ENCODE results near the gene PKP3. TPM values are rescaled to one million over a fixed set of nuclear protein-coding genes. Genes with fewer than 3 reads are reported as not detected.

PKP3 gene
- polyA plus RNA-seq, 1 donor (not counting 4 experiments of a cell fraction or from before 2014, with no cell fraction given), result 125 TPM

DNA sequence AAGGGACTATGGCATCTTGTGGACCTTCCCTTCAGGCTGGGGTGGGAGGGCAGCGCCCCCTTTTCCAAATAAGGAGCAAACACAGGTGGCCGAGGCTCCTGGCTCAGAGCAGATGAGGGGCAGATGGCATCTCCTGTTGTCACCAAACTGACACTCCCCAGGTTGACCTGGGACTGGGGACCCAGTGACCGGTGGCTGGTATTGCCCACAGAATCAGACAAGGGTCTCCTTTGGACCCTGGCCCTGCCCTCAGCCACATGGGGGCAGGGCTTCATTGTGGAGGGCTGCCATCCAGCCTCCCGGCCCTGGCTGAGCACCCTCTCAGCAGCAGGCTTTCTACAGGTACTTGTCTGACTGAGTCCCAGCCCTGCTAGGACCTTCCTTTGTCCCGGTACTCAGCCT, 21.6 kb downstream of the PKP3 start:
- FAIRE-seq, result no peak
- H3K27me3 ChIP-seq (ENCODE audit: control insufficient read depth, extremely low read depth, insufficient read depth, low read length), result peaks cover 4% of the 10 kb centered on the region
- no peak overlapping the region for H2AFZ ChIP-seq (ENCODE audit: control insufficient read depth, low read length)
- H3K4me3 ChIP-seq (ENCODE audit: control insufficient read depth in 2 of 3, extremely low read depth in 1 of 3, insufficient read depth in 2 of 3, low read depth in 1 of 3, low read length in 3 of 3), result no peak overlapping the region
- no peak overlapping the region for H3K27ac ChIP-seq (ENCODE audit: control insufficient read depth, insufficient read depth, low read length)
- peaks cover 19% of the 10 kb centered on the region for H3K4me1 ChIP-seq (ENCODE audit: control insufficient read depth, extremely low read depth, insufficient read depth, low read length)
- H3K4me2 ChIP-seq (ENCODE audit: control insufficient read depth, extremely low read depth, insufficient read depth, low read depth, low read length), result peak overlapping the region; percentile 78
- peak overlapping the region; percentile 54 for H3K9ac ChIP-seq (ENCODE audit: control insufficient read depth, extremely low read depth, insufficient read depth, low read length)
- H4K20me1 ChIP-seq (ENCODE audit: control insufficient read depth, extremely low read depth, insufficient read depth, low read length), result peaks cover 4% of the 10 kb centered on the region
- TF ChIP-seq EZH2 (IDR thresholded peaks at IDR 0.05; ENCODE audit: low read length), result no peak
- TF ChIP-seq CTCF (optimal IDR thresholded peaks at IDR 0.05 in 1 of 3, IDR thresholded peaks at IDR 0.05 in 1 of 3, conservative IDR thresholded peaks at IDR 0.05 in 1 of 3; ENCODE audit: extremely low read depth in 1 of 3, insufficient read depth in 2 of 3, low read length in 3 of 3), result no peak
- peaks cover 0 to 4% of the 10 kb centered on the region in 2 experiments for H3K36me3 ChIP-seq (ENCODE audit: control insufficient read depth in 2 of 2, extremely low read depth in 1 of 2, insufficient read depth in 2 of 2, low read length in 2 of 2)
- dilution Hi-C loops (cut with MboI; ENCODE audit: extremely low pct_ligation_motif_present, low sequenced_read_pairs), result no loop called here
- H3K79me2 ChIP-seq (ENCODE audit: control insufficient read depth, insufficient read depth, low read length), result no peaks in the 10 kb centered on the region
- no peaks in the 10 kb centered on the region for H3K9me3 ChIP-seq (ENCODE audit: control insufficient read depth, low read depth, low read length)
- DNase-seq (ENCODE audit: low read depth, low spot score), result no peak
- no peaks in the 10 kb centered on the region for H3K9me1 ChIP-seq (ENCODE audit: control insufficient read depth, extremely low read depth, insufficient read depth, low read length)

DNA sequence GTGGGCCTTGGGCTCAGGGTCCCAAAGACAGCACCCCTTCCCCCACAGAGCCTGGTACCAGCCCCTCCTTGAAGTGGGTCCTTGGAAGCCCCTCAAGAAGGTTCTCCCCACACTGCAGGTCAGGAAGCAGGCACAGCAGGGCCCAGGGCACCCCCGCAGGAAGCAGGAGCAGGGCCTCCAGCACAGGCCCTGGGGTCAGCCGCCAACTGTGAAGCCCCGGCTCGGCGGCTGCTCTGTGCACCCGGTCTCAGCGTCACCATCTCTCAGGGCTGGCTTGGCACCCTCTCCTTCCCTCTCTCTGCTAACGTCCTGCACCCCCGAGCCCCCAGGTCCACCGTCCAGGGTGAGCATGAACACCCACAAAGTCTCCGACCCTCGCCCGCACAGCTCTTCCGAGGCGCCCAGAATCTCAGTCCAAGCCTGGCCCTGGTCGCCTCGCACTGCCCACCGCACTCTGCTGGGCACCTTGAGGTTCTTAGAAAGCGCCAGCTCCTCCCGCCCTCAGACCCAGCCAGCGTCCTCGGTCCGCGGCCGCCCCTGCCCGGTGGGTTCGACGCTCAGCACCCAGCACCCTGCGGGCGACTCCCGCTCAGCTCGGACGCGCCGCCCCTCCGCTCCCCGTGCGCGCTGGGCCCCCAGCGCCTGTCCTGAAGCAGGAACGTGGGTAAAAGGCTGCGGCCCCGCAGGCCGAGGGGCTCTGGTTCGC, 22.2 kb downstream of the PKP3 start:
- peak overlapping the region; percentile 54 for H3K9ac ChIP-seq (ENCODE audit: control insufficient read depth, extremely low read depth, insufficient read depth, low read length)

More for the DNA sequence above, 22.2 kb downstream of the PKP3 start:
- H4K20me1 ChIP-seq (ENCODE audit: control insufficient read depth, extremely low read depth, insufficient read depth, low read length), result peaks cover 4% of the 10 kb centered on the region
- DNase-seq (ENCODE audit: low read depth, low spot score) (no peak), FAIRE-seq (no peak)
- H3K27ac ChIP-seq (ENCODE audit: control insufficient read depth, insufficient read depth, low read length), result no peak overlapping the region
- H3K9me1 ChIP-seq (ENCODE audit: control insufficient read depth, extremely low read depth, insufficient read depth, low read length), result no peaks in the 10 kb centered on the region
- peaks cover 19% of the 10 kb centered on the region for H3K4me1 ChIP-seq (ENCODE audit: control insufficient read depth, extremely low read depth, insufficient read depth, low read length)
- peak overlapping the region; percentile 45 to 68 (median 62) for H3K4me3 ChIP-seq (ENCODE audit: control insufficient read depth in 2 of 3, extremely low read depth in 1 of 3, insufficient read depth in 2 of 3, low read depth in 1 of 3, low read length in 3 of 3)
- H3K9me3 ChIP-seq (ENCODE audit: control insufficient read depth, low read depth, low read length), result no peaks in the 10 kb centered on the region
- H3K79me2 ChIP-seq (ENCODE audit: control insufficient read depth, insufficient read depth, low read length), result no peaks in the 10 kb centered on the region
- TF ChIP-seq CTCF (optimal IDR thresholded peaks at IDR 0.05 in 1 of 3, IDR thresholded peaks at IDR 0.05 in 1 of 3, conservative IDR thresholded peaks at IDR 0.05 in 1 of 3; ENCODE audit: extremely low read depth in 1 of 3, insufficient read depth in 2 of 3, low read length in 3 of 3), result no peak
- H3K27me3 ChIP-seq (ENCODE audit: control insufficient read depth, extremely low read depth, insufficient read depth, low read length), result peaks cover 4% of the 10 kb centered on the region
- H2AFZ ChIP-seq (ENCODE audit: control insufficient read depth, low read length), result no peak overlapping the region
- H3K4me2 ChIP-seq (ENCODE audit: control insufficient read depth, extremely low read depth, insufficient read depth, low read depth, low read length), result peak overlapping the region; percentile 78
- H3K36me3 ChIP-seq (ENCODE audit: control insufficient read depth in 2 of 2, extremely low read depth in 1 of 2, insufficient read depth in 2 of 2, low read length in 2 of 2), result peaks cover 0 to 4% of the 10 kb centered on the region in 2 experiments
- dilution Hi-C loops (cut with MboI; ENCODE audit: extremely low pct_ligation_motif_present, low sequenced_read_pairs), result no loop called here
